Tibial artery (tissue), 4 donors: ENCODE measurements around the gene PLSCR3.

Source experiments
- DNase-seq, 2 donors: peaks; one replicate each; pipeline ENCODE4 v3.0.0-alpha.2; 2019
- H3K27ac ChIP-seq, 2 donors: fragments of 200-600 bp; sonication (generic) in 1 of 2; 1 replicate in 1 of 2; 2 replicates in 1 of 2; pipeline ENCODE4 v1.5.1; 2018 to 2019; ENCODE audit warnings: mild to moderate bottlenecking in 1 of 2
- H3K27me3 ChIP-seq, 2 donors: fragments of 200-600 bp; sonication (generic) in 1 of 2; one replicate each; pipeline versions ENCODE4 v1.5.1 to v1.6.0; 2016 to 2019
- H3K36me3 ChIP-seq, 3 donors: fragments of 200-600 bp; sonication (generic) in 2 of 3; one replicate each; pipeline ENCODE4 v1.5.1; 2016 to 2019; ENCODE audit warnings: mild to moderate bottlenecking in 2 of 3
- H3K4me1 ChIP-seq, 4 donors: fragments of 200-600 bp; sonication (generic) in 2 of 4; 1 replicate in 3 of 4; 2 replicates in 1 of 4; pipeline ENCODE4 v1.5.1; 2016 to 2019
- H3K4me3 ChIP-seq, 2 donors: fragments of 200-600 bp; sonication (generic) in 1 of 2; 1 replicate in 1 of 2; 2 replicates in 1 of 2; pipeline ENCODE4 v1.5.1; 2018 to 2019; ENCODE audit warnings: mild to moderate bottlenecking in 2 of 2
- H3K9me3 ChIP-seq, 3 donors: fragments of 200-600 bp; sonication (generic) in 1 of 3; one replicate each; pipeline ENCODE4 v1.5.1; 2016 to 2019
- CTCF ChIP-seq, 2 experiments: fragments of 200-600 bp in 1 of 2; fragments of 450-650 bp in 1 of 2; IDR thresholded peaks; one replicate each; pipeline ENCODE4 v1.5.1; 2017 to 2019; ENCODE audit warnings: antibody characterized with exemption in 2 of 2, mild to moderate bottlenecking in 1 of 2, moderate library complexity in 1 of 2
- intact Hi-C: fragments of 100-400 bp; cut with DNase I; formaldehyde crosslinking; loops from one replicate; pipeline ENCODE4 v1.15.0; 2023; ENCODE audit warnings: low total_unique reads

Gene PLSCR3

GRCh38 chr17:7396147-7396546 lies 1.8 kb upstream of the PLSCR3 start:
- Histone ChIP-seq H3K4me1 (peaks cover 0 to 24% (median 16%) of the 10 kb centered on the region in 4 donors), H3K9me3 (no peaks in the 10 kb centered on the region), H3K27me3 (no peaks in the 10 kb centered on the region), H3K36me3 (peaks cover 0 to 6% (median 0%) of the 10 kb centered on the region in 3 donors), H3K4me3 (no peak overlapping the region), H3K27ac (no peak overlapping the region)
- intact Hi-C loops: no loop called here
- no peak for DNase-seq
- no peak for TF ChIP-seq CTCF (IDR thresholded peaks at IDR 0.05)

- Histone ChIP-seq H3K36me3 (peaks cover 0 to 29% (median 22%) of the 10 kb centered on the region in 3 donors), H3K4me1 (peaks cover 0 to 26% (median 16%) of the 10 kb centered on the region in 4 donors), H3K27me3 (no peaks in the 10 kb centered on the region), H3K27ac (peak overlapping the region; percentile 88 to 90), H3K9me3 (no peaks in the 10 kb centered on the region), H3K4me3 (peak overlapping the region; percentile 62 to 73)
- TF ChIP-seq CTCF (IDR thresholded peaks at IDR 0.05): no peak
- no peak for DNase-seq
- intact Hi-C loops: no loop called here
These were observed 493 bp downstream of the PLSCR3 start for GRCh38 chr17:7393613-7394451.

- no peak for DNase-seq
- peak overlapping the region; percentile 62 to 73 for H3K4me3 ChIP-seq
- no peaks in the 10 kb centered on the region for H3K27me3 ChIP-seq
- H3K36me3 ChIP-seq: peaks cover 0 to 38% (median 25%) of the 10 kb centered on the region in 3 donors
- H3K9me3 ChIP-seq: no peaks in the 10 kb centered on the region
- peaks cover 0 to 26% (median 16%) of the 10 kb centered on the region in 4 donors for H3K4me1 ChIP-seq
- H3K27ac ChIP-seq: peak overlapping the region; percentile 88 to 90
- no peak for TF ChIP-seq CTCF (IDR thresholded peaks at IDR 0.05)
- intact Hi-C loops: no loop called here
These were observed 1.4 kb downstream of the PLSCR3 start for GRCh38 chr17:7392696-7393612.

GRCh38 chr17:7391307-7391706 lies 3.0 kb downstream of the PLSCR3 start:
- Histone ChIP-seq H3K4me3 (no peak overlapping the region), H3K36me3 (peaks cover 0 to 54% (median 25%) of the 10 kb centered on the region in 3 donors), H3K4me1 (peaks cover 0 to 26% (median 16%) of the 10 kb centered on the region in 4 donors), H3K27me3 (no peaks in the 10 kb centered on the region), H3K9me3 (no peaks in the 10 kb centered on the region), H3K27ac (no peak overlapping the region)
- no peak for DNase-seq
- intact Hi-C loops: no loop called here
- no peak for TF ChIP-seq CTCF (IDR thresholded peaks at IDR 0.05)

GRCh38 chr17:7389924-7390910 lies 4.1 kb downstream of the PLSCR3 start:
- H3K4me3 ChIP-seq: no peak overlapping the region
- TF ChIP-seq CTCF (IDR thresholded peaks at IDR 0.05): no peak
- H3K9me3 ChIP-seq: no peaks in the 10 kb centered on the region
- DNase-seq: no peak
- intact Hi-C loops: no loop called here
- no peak overlapping the region for H3K27ac ChIP-seq
- H3K36me3 ChIP-seq: peaks cover 0 to 60% (median 25%) of the 10 kb centered on the region in 3 donors
- peaks cover 0 to 26% (median 13%) of the 10 kb centered on the region in 4 donors for H3K4me1 ChIP-seq
- no peaks in the 10 kb centered on the region for H3K27me3 ChIP-seq
